GM12891 (cell line): ENCODE data around the gene RNF220.
"Not testable (repeated sequence)": the region's sequence is repeated elsewhere in the genome, so short reads cannot be mapped to it uniquely, and the experiment has no call there.

ENCODE experiments used
- DNase-seq: peaks from one replicate; pipeline ENCODE4 v3.0.0; 2011; ENCODE audit warnings: low spot score; ENCODE audit not compliant: insufficient read length
- FAIRE-seq: peaks from 2 replicates; lab custom pipeline; 2011; peaks lifted over from hg19 to GRCh38; lab: Jason Lieb, UNC
- PAX5 ChIP-seq: IDR thresholded peaks from 2 replicates; pipeline ENCODE4 v1.6.1; 2011; ENCODE audit warnings: low read length, moderate library complexity, mild to moderate bottlenecking; ENCODE audit not compliant: insufficient read depth, severe bottlenecking
- POLR2A ChIP-seq: IDR thresholded peaks from 2 replicates; pipeline ENCODE4 v1.6.1; 2011; ENCODE audit warnings: low read depth, low read length, control low read depth
- POLR2AphosphoS5 ChIP-seq: IDR thresholded peaks from 2 replicates; pipeline ENCODE4 v1.6.1; 2011; ENCODE audit warnings: low read depth, low read length, control low read depth
- POU2F2 ChIP-seq: IDR thresholded peaks from 2 replicates; pipeline ENCODE4 v1.6.1; 2011; ENCODE audit warnings: low read depth, mild to moderate bottlenecking, control low read depth, low read length, moderate library complexity
- SPI1 ChIP-seq: IDR thresholded peaks from 2 replicates; pipeline ENCODE4 v1.6.1; 2011; ENCODE audit warnings: low read depth, low read length, control low read depth
- TAF1 ChIP-seq: IDR thresholded peaks from 2 replicates; pipeline ENCODE4 v1.6.1; 2011; ENCODE audit warnings: low read depth, low read length, control low read depth

Gene RNF220

GRCh38 chr1:44489481-44489880, 84.4 kb downstream of the RNF220 start:
- no peak for DNase-seq
- TF ChIP-seq POU2F2, result no peak
- TF ChIP-seq POLR2A, result no peak
- no peak for TF ChIP-seq SPI1
- TF ChIP-seq TAF1, result no peak
- TF ChIP-seq POLR2AphosphoS5, result no peak
- no peak for TF ChIP-seq PAX5
- no peak for FAIRE-seq

GRCh38 chr1:44496541-44497171, 91.6 kb downstream of the RNF220 start:
- no peak for FAIRE-seq
- no peak for DNase-seq
- TF ChIP-seq TAF1, result no peak
- no peak for TF ChIP-seq POU2F2
- TF ChIP-seq PAX5, result no peak
- TF ChIP-seq POLR2AphosphoS5, result no peak
- TF ChIP-seq POLR2A, result no peak

- DNase-seq (no peak), FAIRE-seq (no peak)
- TF ChIP-seq POLR2A, result no peak
- no peak for TF ChIP-seq TAF1
- TF ChIP-seq POLR2AphosphoS5, result no peak
- no peak for TF ChIP-seq SPI1
- TF ChIP-seq PAX5, result no peak
- TF ChIP-seq POU2F2, result no peak
Measured at GRCh38 chr1:44497422-44498170, 92.5 kb downstream of the RNF220 start.

GRCh38 chr1:44499306-44499705, 94.3 kb downstream of the RNF220 start:
- TF ChIP-seq TAF1 (no peak), POLR2A (no peak), POU2F2 (no peak), PAX5 (no peak), POLR2AphosphoS5 (no peak), SPI1 (no peak)
- no peak for DNase-seq
- no peak for FAIRE-seq

GRCh38 chr1:44500181-44501046, 95.4 kb downstream of the RNF220 start:
- FAIRE-seq, result no peak
- no peak for DNase-seq
- TF ChIP-seq POLR2AphosphoS5 (no peak), SPI1 (no peak), POLR2A (no peak), TAF1 (no peak), PAX5 (no peak), POU2F2 (no peak)

GRCh38 chr1:44501047-44501890, 96.2 kb downstream of the RNF220 start:
- FAIRE-seq (no peak), DNase-seq (no peak)
- no peak for TF ChIP-seq POLR2AphosphoS5
- TF ChIP-seq PAX5, result no peak
- TF ChIP-seq SPI1, result no peak
- TF ChIP-seq TAF1, result no peak
- TF ChIP-seq POLR2A, result no peak

- not testable (repeated sequence) for DNase-seq, FAIRE-seq
Measured at GRCh38 chr1:44502823-44503222, 97.8 kb downstream of the RNF220 start.

- no peak for FAIRE-seq
- no peak for DNase-seq
Measured at GRCh38 chr1:44503625-44504024, 98.6 kb downstream of the RNF220 start.

More at GRCh38 chr1:44503625-44504024, 98.6 kb downstream of the RNF220 start:
- TF ChIP-seq PAX5 (no peak), POU2F2 (no peak), POLR2AphosphoS5 (no peak), TAF1 (no peak), POLR2A (no peak), SPI1 (no peak)
